Measurements from ENCODE around the gene DCBLD1.

- TF ChIP-seq CTCF (IDR thresholded peaks at IDR 0.05) (no peak), POLR2A (IDR thresholded peaks at IDR 0.05) (no peak)
Measured at GRCh38 chr6:117514655-117515054, 32.2 kb downstream of the DCBLD1 start.
